Measurements from ENCODE around the gene ZFC3H1.
A peak's percentile ranks its signal among the peaks of the same experiment; 100 is the strongest.

The ZFC3H1 gene

GRCh38 chr12:71666259-71666658, 2.6 kb upstream of the ZFC3H1 start:
- TF ChIP-seq POLR2AphosphoS5 (IDR thresholded peaks at IDR 0.05; ENCODE audit: low read depth, low read length) (no peak), TAF1 (IDR thresholded peaks at IDR 0.05; ENCODE audit: borderline replicate concordance, low read depth, low read length) (no peak), POLR2A (IDR thresholded peaks at IDR 0.05; ENCODE audit: low read depth, low read length) (no peak)
- FAIRE-seq: no peak

GRCh38 chr12:71665090-71665463, 1.4 kb upstream of the ZFC3H1 start:
- DNase-seq (ENCODE audit: insufficient read length) (no peak), FAIRE-seq (no peak)
- TF ChIP-seq POLR2A (IDR thresholded peaks at IDR 0.05; ENCODE audit: low read depth, low read length): no peak
- no peak for TF ChIP-seq POLR2AphosphoS5 (IDR thresholded peaks at IDR 0.05; ENCODE audit: low read depth, low read length)

More at GRCh38 chr12:71666259-71666658, 2.6 kb upstream of the ZFC3H1 start:
- DNase-seq (ENCODE audit: insufficient read length): no peak

GRCh38 chr12:71664411-71665089, 902 bp upstream of the ZFC3H1 start:
- DNase-seq (ENCODE audit: insufficient read length) (no peak), FAIRE-seq (no peak)
- TF ChIP-seq POLR2AphosphoS5 (IDR thresholded peaks at IDR 0.05; ENCODE audit: low read depth, low read length) (no peak), POLR2A (IDR thresholded peaks at IDR 0.05; ENCODE audit: low read depth, low read length) (no peak), TAF1 (IDR thresholded peaks at IDR 0.05; ENCODE audit: borderline replicate concordance, low read depth, low read length) (no peak)

- DNase-seq (ENCODE audit: insufficient read length) (peak; percentile 21), FAIRE-seq (peak; percentile 67)
- TF ChIP-seq POLR2A (IDR thresholded peaks at IDR 0.05; ENCODE audit: low read depth, low read length) (no peak; the same call in none of the 2 replicates), POLR2AphosphoS5 (IDR thresholded peaks at IDR 0.05; ENCODE audit: low read depth, low read length) (peak; percentile 68), TAF1 (IDR thresholded peaks at IDR 0.05; ENCODE audit: borderline replicate concordance, low read depth, low read length) (no peak)
These were observed 643 bp downstream of the ZFC3H1 start for GRCh38 chr12:71662849-71663560.

- no peak for TF ChIP-seq TAF1 (IDR thresholded peaks at IDR 0.05; ENCODE audit: borderline replicate concordance, low read depth, low read length)
- TF ChIP-seq POLR2AphosphoS5 (IDR thresholded peaks at IDR 0.05; ENCODE audit: low read depth, low read length): no peak
- TF ChIP-seq POLR2A (IDR thresholded peaks at IDR 0.05; ENCODE audit: low read depth, low read length): no peak
- DNase-seq (ENCODE audit: insufficient read length) (no peak), FAIRE-seq (no peak)
These were observed 1.6 kb downstream of the ZFC3H1 start for GRCh38 chr12:71661977-71662530.

GRCh38 chr12:71656740-71657139, 6.9 kb downstream of the ZFC3H1 start:
- TF ChIP-seq TAF1 (IDR thresholded peaks at IDR 0.05; ENCODE audit: borderline replicate concordance, low read depth, low read length): no peak
- no peak for DNase-seq (ENCODE audit: insufficient read length)
- no peak for FAIRE-seq

GRCh38 chr12:71655907-71656306, 7.7 kb downstream of the ZFC3H1 start:
- DNase-seq (ENCODE audit: insufficient read length) (no peak), FAIRE-seq (no peak)
- TF ChIP-seq POLR2AphosphoS5 (IDR thresholded peaks at IDR 0.05; ENCODE audit: low read depth, low read length) (no peak), TAF1 (IDR thresholded peaks at IDR 0.05; ENCODE audit: borderline replicate concordance, low read depth, low read length) (no peak), POLR2A (IDR thresholded peaks at IDR 0.05; ENCODE audit: low read depth, low read length) (no peak)

- DNase-seq (ENCODE audit: insufficient read length) (no peak), FAIRE-seq (no peak)
- TF ChIP-seq TAF1 (IDR thresholded peaks at IDR 0.05; ENCODE audit: borderline replicate concordance, low read depth, low read length) (no peak), POLR2A (IDR thresholded peaks at IDR 0.05; ENCODE audit: low read depth, low read length) (no peak), POLR2AphosphoS5 (IDR thresholded peaks at IDR 0.05; ENCODE audit: low read depth, low read length) (no peak)
These were observed 8.2 kb downstream of the ZFC3H1 start for GRCh38 chr12:71655495-71655894.

- no peak for DNase-seq (ENCODE audit: insufficient read length)
- no peak for FAIRE-seq
- no peak for TF ChIP-seq POLR2AphosphoS5 (IDR thresholded peaks at IDR 0.05; ENCODE audit: low read depth, low read length)
- no peak for TF ChIP-seq TAF1 (IDR thresholded peaks at IDR 0.05; ENCODE audit: borderline replicate concordance, low read depth, low read length)
- no peak for TF ChIP-seq POLR2A (IDR thresholded peaks at IDR 0.05; ENCODE audit: low read depth, low read length)
These were observed 9.4 kb downstream of the ZFC3H1 start for GRCh38 chr12:71654200-71654599.

- FAIRE-seq (no peak), DNase-seq (ENCODE audit: insufficient read length) (no peak)
These were observed 10.5 kb downstream of the ZFC3H1 start for GRCh38 chr12:71653137-71653536.

GRCh38 chr12:71652656-71653055, 11.0 kb downstream of the ZFC3H1 start:
- no peak for FAIRE-seq

More at GRCh38 chr12:71653137-71653536, 10.5 kb downstream of the ZFC3H1 start:
- TF ChIP-seq POLR2AphosphoS5 (IDR thresholded peaks at IDR 0.05; ENCODE audit: low read depth, low read length): no peak
- TF ChIP-seq POLR2A (IDR thresholded peaks at IDR 0.05; ENCODE audit: low read depth, low read length): no peak
- no peak for TF ChIP-seq TAF1 (IDR thresholded peaks at IDR 0.05; ENCODE audit: borderline replicate concordance, low read depth, low read length)

GRCh38 chr12:71649401-71649800, 14.2 kb downstream of the ZFC3H1 start:
- FAIRE-seq (no peak), DNase-seq (ENCODE audit: insufficient read length) (no peak)
- no peak for TF ChIP-seq POLR2AphosphoS5 (IDR thresholded peaks at IDR 0.05; ENCODE audit: low read depth, low read length)
- no peak for TF ChIP-seq TAF1 (IDR thresholded peaks at IDR 0.05; ENCODE audit: borderline replicate concordance, low read depth, low read length)
- TF ChIP-seq POLR2A (IDR thresholded peaks at IDR 0.05; ENCODE audit: low read depth, low read length): no peak

More at GRCh38 chr12:71652656-71653055, 11.0 kb downstream of the ZFC3H1 start:
- TF ChIP-seq POLR2A (IDR thresholded peaks at IDR 0.05; ENCODE audit: low read depth, low read length): no peak
- no peak for TF ChIP-seq POLR2AphosphoS5 (IDR thresholded peaks at IDR 0.05; ENCODE audit: low read depth, low read length)
- TF ChIP-seq TAF1 (IDR thresholded peaks at IDR 0.05; ENCODE audit: borderline replicate concordance, low read depth, low read length): no peak
- DNase-seq (ENCODE audit: insufficient read length): no peak
